H9 (cell line): ENCODE data around the gene CDK14. TPM values are rescaled to one million over a fixed set of nuclear protein-coding genes. Genes with fewer than 3 reads are reported as not detected.

ENCODE experiments used
- DNase-seq: peaks from one replicate; pipeline ENCODE4 v3.0.0-alpha.2; 2017
- H2AFZ ChIP-seq: one replicate; pipeline ENCODE4 v1.6.1; 2013; ENCODE audit warnings: mild to moderate bottlenecking, low read length, control low read depth, moderate library complexity
- H2AK5ac ChIP-seq: 2 replicates; pipeline ENCODE4 v1.6.1; 2013; ENCODE audit warnings: low read length, control low read depth, mixed read lengths; ENCODE audit not compliant: insufficient read length
- H2BK120ac ChIP-seq: one replicate; pipeline ENCODE4 v1.6.1; 2013; ENCODE audit warnings: low read depth, mild to moderate bottlenecking, low read length, control low read depth, inconsistent platforms; ENCODE audit not compliant: poor library complexity, severe bottlenecking
- H2BK12ac ChIP-seq: 2 replicates; pipeline ENCODE4 v1.6.1; 2013; ENCODE audit warnings: low read length, control low read depth, mixed read lengths, low read depth; ENCODE audit not compliant: insufficient read length
- H2BK15ac ChIP-seq: 2 replicates; pipeline ENCODE4 v1.6.1; 2013; ENCODE audit warnings: low read depth, low read length, control low read depth
- H2BK20ac ChIP-seq: one replicate; pipeline ENCODE4 v1.6.1; 2013; ENCODE audit warnings: low read depth, mild to moderate bottlenecking, low read length, control low read depth, inconsistent platforms; ENCODE audit not compliant: poor library complexity, severe bottlenecking
- H2BK5ac ChIP-seq: 2 replicates; pipeline ENCODE4 v1.6.1; 2013; ENCODE audit warnings: low read length, control low read depth, mixed read lengths; ENCODE audit not compliant: insufficient read length
- H3K14ac ChIP-seq: 2 replicates; pipeline ENCODE4 v1.6.1; 2013; ENCODE audit warnings: low read length, control low read depth; ENCODE audit not compliant: insufficient read depth
- H3K18ac ChIP-seq: 2 replicates; pipeline ENCODE4 v1.6.1; 2013; ENCODE audit warnings: low read depth, mild to moderate bottlenecking, mixed read lengths, low read length, control low read depth; ENCODE audit not compliant: insufficient read length
- H3K23ac ChIP-seq: 2 replicates; pipeline ENCODE4 v1.6.1; 2013; ENCODE audit warnings: low read length, control low read depth, mixed read lengths, low read depth; ENCODE audit not compliant: insufficient read length
- H3K23me2 ChIP-seq: 2 replicates; pipeline ENCODE4 v1.6.1; 2013; ENCODE audit warnings: low read depth, mild to moderate bottlenecking, mixed read lengths, low read length, control low read depth; ENCODE audit not compliant: insufficient read length, poor library complexity, severe bottlenecking
- H3K27ac ChIP-seq: 2 replicates; pipeline ENCODE4 v1.5.1; 2013; ENCODE audit warnings: low read length, control low read depth, mixed read lengths, low read depth; ENCODE audit not compliant: insufficient read length
- H3K27me3 ChIP-seq: 2 replicates; pipeline ENCODE4 v1.6.1; 2013; ENCODE audit warnings: low read length, control low read depth, inconsistent platforms; ENCODE audit not compliant: insufficient read depth
- H3K4ac ChIP-seq: 2 replicates; pipeline ENCODE4 v1.6.1; 2013; ENCODE audit warnings: low read depth, mild to moderate bottlenecking, control low read depth, inconsistent platforms, low read length, moderate library complexity
- H3K4me1 ChIP-seq: 2 replicates; pipeline ENCODE4 v1.6.1; 2013; ENCODE audit warnings: low read length, control low read depth, inconsistent platforms; ENCODE audit not compliant: insufficient read depth
- H3K4me2 ChIP-seq: 2 replicates; pipeline ENCODE4 v1.6.1; 2013; ENCODE audit warnings: low read length, control low read depth, mixed read lengths; ENCODE audit not compliant: insufficient read length, insufficient read depth
- H3K56ac ChIP-seq: 2 replicates; pipeline ENCODE4 v1.6.1; 2013; ENCODE audit warnings: low read depth, mild to moderate bottlenecking, mixed read lengths, low read length, control low read depth; ENCODE audit not compliant: insufficient read length
- H3K79me1 ChIP-seq: 2 replicates; pipeline ENCODE4 v1.6.1; 2013; ENCODE audit warnings: low read depth, mild to moderate bottlenecking, moderate library complexity, low read length, control low read depth, inconsistent platforms; ENCODE audit not compliant: insufficient read depth, poor library complexity, severe bottlenecking
- H3K79me2 ChIP-seq: 2 replicates; pipeline ENCODE4 v1.6.1; 2013; ENCODE audit warnings: low read length, control low read depth, inconsistent platforms; ENCODE audit not compliant: insufficient read depth
- H3K9ac ChIP-seq: 2 replicates; pipeline ENCODE4 v1.6.1; 2013; ENCODE audit warnings: low read length, control low read depth, mixed read lengths; ENCODE audit not compliant: insufficient read length; ENCODE audit errors: extremely low read depth
- H3K9me3 ChIP-seq: one replicate; pipeline ENCODE4 v1.6.1; 2013; ENCODE audit warnings: low read depth, low read length, inconsistent platforms; ENCODE audit not compliant: control insufficient read depth
- H3T11ph ChIP-seq: one replicate; pipeline ENCODE4 v1.6.1; 2013; ENCODE audit warnings: mild to moderate bottlenecking, low read length, control low read depth, inconsistent platforms
- H4K20me1 ChIP-seq: one replicate; pipeline ENCODE4 v1.6.1; 2013; ENCODE audit not compliant: control insufficient read depth, insufficient read length, insufficient read depth
- H4K5ac ChIP-seq: 2 replicates; pipeline ENCODE4 v1.6.1; 2013; ENCODE audit warnings: low read depth, mild to moderate bottlenecking, mixed read lengths, low read length, control low read depth; ENCODE audit not compliant: insufficient read length
- H4K8ac ChIP-seq: replicated peaks from 2 replicates; pipeline ENCODE4 v1.6.1; 2013; ENCODE audit warnings: low read length, control low read depth, mixed read lengths, low read depth; ENCODE audit not compliant: insufficient read length
- H4K91ac ChIP-seq: 2 replicates; pipeline ENCODE4 v1.6.1; 2013; ENCODE audit warnings: low read depth, mild to moderate bottlenecking, moderate library complexity, mixed read lengths, low read length, control low read depth; ENCODE audit not compliant: insufficient read length
- H3K27ac Mint-ChIP-seq, 3 experiments: 2 replicates in 2 of 3; 3 replicates in 1 of 3; pipeline ENCODE4 v1.8.0; 2020 to 2021; ENCODE audit warnings: mixed read lengths in 3 of 3, mild to moderate bottlenecking in 1 of 3, moderate library complexity in 1 of 3
- H3K27me3 Mint-ChIP-seq: 2 replicates; pipeline ENCODE4 v1.8.0; 2021; ENCODE audit warnings: low read depth, mild to moderate bottlenecking, moderate library complexity, mixed read lengths
- H3K36me3 Mint-ChIP-seq, 3 experiments: 2 replicates in 2 of 3; 3 replicates in 1 of 3; pipeline ENCODE4 v1.8.0; 2020 to 2021; ENCODE audit warnings: low read depth in 3 of 3, mixed read lengths in 3 of 3; ENCODE audit not compliant: insufficient read depth in 1 of 3
- H3K4me1 Mint-ChIP-seq, 2 experiments: 2 replicates each; pipeline ENCODE4 v1.8.0; 2020; ENCODE audit warnings: mixed read lengths in 2 of 2
- H3K4me3 Mint-ChIP-seq, 2 experiments: 2 replicates in 1 of 2; 3 replicates in 1 of 2; pipeline ENCODE4 v1.8.0; 2020 to 2021; ENCODE audit warnings: mild to moderate bottlenecking in 2 of 2, mixed read lengths in 2 of 2, moderate library complexity in 1 of 2
- H3K9me3 Mint-ChIP-seq, 2 experiments: 2 replicates in 1 of 2; 3 replicates in 1 of 2; pipeline ENCODE4 v1.8.0; 2020; ENCODE audit warnings: mild to moderate bottlenecking in 2 of 2, mixed read lengths in 2 of 2, moderate library complexity in 1 of 2
- CTCF ChIP-seq: fragments of 200-600 bp; sonication (generic); conservative IDR thresholded peaks from 3 replicates; pipeline ENCODE4 v1.8.0; 2021; ENCODE audit warnings: antibody characterized with exemption, mild to moderate bottlenecking
- WGBS: extraction: QIAGEN DNeasy Blood & Tissue Kit; methylation state at CpG from one replicate; pipeline ENCODE4 v1.1.7; 2013; ENCODE audit warnings: missing lambda C conversion rate, low lambda C conversion rate, mixed read lengths; ENCODE audit not compliant: insufficient read length; ENCODE audit errors: extremely low coverage; 5-methylcytosine and 5-hydroxymethylcytosine counted together
- total RNA-seq: library from RNA; stranded (reverse); gene quantifications from 2 replicates; pipeline ENCODE4 v1.2.1, GENCODE V29; 2021

Gene CDK14
- total RNA-seq, 1 experiment from 2014 or later: 23.9 TPM

GRCh38 chr7:90920336-90920735 is 324.2 kb downstream of the CDK14 start:
- no CpG with 5 or more reads among the region's 1 CpG for WGBS
- no peak overlapping the region for H2AFZ ChIP-seq
- no peak overlapping the region for H3K14ac ChIP-seq
- H3K79me1 ChIP-seq: no peaks in the 10 kb centered on the region
- H2BK5ac ChIP-seq: no peak overlapping the region
- H2BK15ac ChIP-seq: no peak overlapping the region
- H2AK5ac ChIP-seq: no peak overlapping the region
- no peak for TF ChIP-seq CTCF
- no peak overlapping the region for H4K91ac ChIP-seq
- no peak overlapping the region for H2BK12ac ChIP-seq
- H3K18ac ChIP-seq: no peak overlapping the region
- H3K79me2 ChIP-seq: no peaks in the 10 kb centered on the region
- no peaks in the 10 kb centered on the region for H3K9me3 ChIP-seq
- no peak overlapping the region for H3K9ac ChIP-seq
- DNase-seq: no peak
- no peak overlapping the region for H2BK20ac ChIP-seq
- Mint-ChIP-seq H3K36me3 (no peaks in the 10 kb centered on the region), H3K27ac (no peak overlapping the region), H3K9me3 (no peaks in the 10 kb centered on the region), H3K4me1 (peaks cover 12 to 17% of the 10 kb centered on the region in 2 experiments), H3K4me3 (no peak overlapping the region), H3K27me3 (no peaks in the 10 kb centered on the region)
- no peak overlapping the region for H3K4me2 ChIP-seq
- H3K27ac ChIP-seq: no peak overlapping the region
- no peak overlapping the region for H3K4ac ChIP-seq
- H2BK120ac ChIP-seq: no peak overlapping the region
- no peak overlapping the region for H4K8ac ChIP-seq
- H3K4me1 ChIP-seq: no peaks in the 10 kb centered on the region; the same call in 1 of the 2 replicates
- H3K23ac ChIP-seq: no peak overlapping the region
- H4K5ac ChIP-seq: no peak overlapping the region
- H3K23me2 ChIP-seq: no peaks in the 10 kb centered on the region
- no peak overlapping the region for H3T11ph ChIP-seq
- no peaks in the 10 kb centered on the region for H4K20me1 ChIP-seq
- H3K56ac ChIP-seq: no peak overlapping the region
- H3K27me3 ChIP-seq: no peaks in the 10 kb centered on the region
